Endodermal cell (in vitro differentiated cells): ENCODE results near the gene RREB1. TPM values are rescaled to one million over a fixed set of nuclear protein-coding genes. Genes with fewer than 3 reads are reported as not detected.

ENCODE experiments used
- DNase-seq: peaks from one replicate; pipeline ENCODE4 v3.0.0-alpha.2; 2017
- H3K27ac ChIP-seq: 2 replicates; pipeline ENCODE4 v1.5.1; 2013; ENCODE audit warnings: mild to moderate bottlenecking, low read depth, low read length, moderate library complexity
- H3K27me3 ChIP-seq: 2 replicates; pipeline ENCODE4 v1.6.1; 2013; ENCODE audit warnings: mild to moderate bottlenecking, low read length, moderate library complexity; ENCODE audit not compliant: insufficient read depth, control insufficient read depth, poor library complexity, severe bottlenecking
- H3K36me3 ChIP-seq: 2 replicates; pipeline ENCODE4 v1.7.0; 2013; ENCODE audit warnings: mild to moderate bottlenecking, low read length, moderate library complexity; ENCODE audit not compliant: control insufficient read depth, insufficient read depth
- H3K4me1 ChIP-seq: one replicate; pipeline ENCODE4 v1.7.0; 2013; ENCODE audit warnings: low read length; ENCODE audit not compliant: control insufficient read depth, insufficient read depth
- H3K4me3 ChIP-seq: 2 replicates; pipeline ENCODE4 v1.5.1; 2013; ENCODE audit warnings: mild to moderate bottlenecking, low read length, moderate library complexity
- H3K9ac ChIP-seq: 2 replicates; pipeline ENCODE4 v1.6.1; 2013; ENCODE audit warnings: mild to moderate bottlenecking, low read length, moderate library complexity; ENCODE audit not compliant: poor library complexity, severe bottlenecking; ENCODE audit errors: extremely low read depth
- H3K9me3 ChIP-seq: 2 replicates; pipeline ENCODE4 v1.6.1; 2013; ENCODE audit warnings: mild to moderate bottlenecking, low read length, moderate library complexity; ENCODE audit not compliant: control insufficient read depth
- H3K27ac Mint-ChIP-seq: 2 replicates; pipeline ENCODE4 v1.8.0; 2020; ENCODE audit warnings: mixed read lengths
- H3K27me3 Mint-ChIP-seq: 2 replicates; pipeline ENCODE4 v1.8.0; 2021; ENCODE audit warnings: mild to moderate bottlenecking, mixed read lengths; ENCODE audit not compliant: insufficient read depth
- H3K36me3 Mint-ChIP-seq: 2 replicates; pipeline ENCODE4 v1.8.0; 2020; ENCODE audit warnings: low read depth, mixed read lengths
- H3K4me1 Mint-ChIP-seq: 2 replicates; pipeline ENCODE4 v1.8.0; 2020; ENCODE audit warnings: mixed read lengths
- H3K4me3 Mint-ChIP-seq: 2 replicates; pipeline ENCODE4 v1.8.0; 2020; ENCODE audit warnings: mild to moderate bottlenecking, moderate library complexity, mixed read lengths
- H3K9me3 Mint-ChIP-seq: 2 replicates; pipeline ENCODE4 v1.8.0; 2020; ENCODE audit warnings: mild to moderate bottlenecking, mixed read lengths
- WGBS, 2 experiments: methylation state at CpG; one replicate each; pipeline versions ENCODE4 v1.1.5 to v1.1.7; 2013; ENCODE audit warnings: missing lambda C conversion rate in 2 of 2, mixed read lengths in 1 of 2; ENCODE audit not compliant: insufficient coverage in 1 of 2, insufficient read length in 1 of 2; 5-methylcytosine and 5-hydroxymethylcytosine counted together
- total RNA-seq, 2 donors: library from RNA; stranded (reverse); fragmentation: NEBNext Ultra II Directional in 1 of 2; extraction: Animal tissue kit (Norgen Biotek cat#: 25700) in 1 of 2; gene quantifications; 2 replicates in 1 of 2; 3 replicates in 1 of 2; pipeline ENCODE4 v1.2.1, GENCODE V29; 2021
- TF ChIP-seq, protein P1 (sequence below): fragments of 200-600 bp; sonication (generic); conservative IDR thresholded peaks from 2 replicates; pipeline ENCODE4 v1.5.0; 2021; ENCODE audit warnings: antibody characterized with exemption, mild to moderate bottlenecking

The RREB1 gene
- total RNA-seq, 2 donors from 2014 or later = 51.2 to 64.3 TPM

DNA sequence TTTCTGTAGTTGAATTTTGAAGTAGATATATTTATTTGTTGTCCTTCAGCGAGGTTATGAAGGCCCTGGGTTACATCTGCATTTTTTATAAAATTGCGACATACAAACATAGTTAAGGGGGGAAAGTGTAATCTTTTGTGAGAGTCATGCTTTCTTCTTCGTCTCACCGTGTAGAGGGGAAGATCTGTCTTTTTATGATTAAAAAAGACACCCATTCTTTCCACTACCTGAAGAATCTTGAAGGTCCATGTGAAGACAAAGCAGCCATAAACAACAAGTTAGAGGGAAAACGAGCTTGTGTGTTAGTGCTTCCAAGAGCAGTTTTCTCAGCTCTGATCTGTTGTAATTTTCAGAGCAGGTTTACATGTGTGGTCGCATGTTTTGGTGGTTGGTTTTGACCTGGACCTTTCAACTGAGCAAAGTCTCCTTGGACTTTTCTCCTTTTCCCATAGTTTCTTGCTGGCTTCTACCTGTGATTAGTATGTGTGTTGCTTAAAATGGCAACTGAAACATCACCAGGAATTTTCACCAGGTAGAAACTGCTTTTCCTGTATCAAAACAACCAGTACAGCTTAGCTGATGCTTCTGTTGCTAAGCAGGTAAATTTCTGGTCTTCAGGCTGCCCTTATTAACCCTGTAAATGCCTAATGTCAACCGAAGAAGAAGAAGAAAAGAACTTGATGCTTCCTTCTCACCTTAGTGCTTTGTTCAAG, 37.3 kb downstream of the RREB1 start:
- 77 to 82% methylated on average over 4 to 7 of the region's 7 CpGs for WGBS, 2 experiments
- Mint-ChIP-seq H3K4me1 (peaks cover 60% of the 10 kb centered on the region), H3K4me3 (peak overlapping the region; percentile 2), H3K27ac (peak overlapping the region; percentile 78), H3K9me3 (no peaks in the 10 kb centered on the region), H3K36me3 (no peaks in the 10 kb centered on the region), H3K27me3 (no peaks in the 10 kb centered on the region)
- Histone ChIP-seq H3K36me3 (no peaks in the 10 kb centered on the region), H3K4me1 (peaks cover 32% of the 10 kb centered on the region), H3K9me3 (no peaks in the 10 kb centered on the region), H3K4me3 (no peak overlapping the region), H3K9ac (no peak overlapping the region), H3K27ac (no peak overlapping the region), H3K27me3 (no peaks in the 10 kb centered on the region)
- TF ChIP-seq, protein P1, sequence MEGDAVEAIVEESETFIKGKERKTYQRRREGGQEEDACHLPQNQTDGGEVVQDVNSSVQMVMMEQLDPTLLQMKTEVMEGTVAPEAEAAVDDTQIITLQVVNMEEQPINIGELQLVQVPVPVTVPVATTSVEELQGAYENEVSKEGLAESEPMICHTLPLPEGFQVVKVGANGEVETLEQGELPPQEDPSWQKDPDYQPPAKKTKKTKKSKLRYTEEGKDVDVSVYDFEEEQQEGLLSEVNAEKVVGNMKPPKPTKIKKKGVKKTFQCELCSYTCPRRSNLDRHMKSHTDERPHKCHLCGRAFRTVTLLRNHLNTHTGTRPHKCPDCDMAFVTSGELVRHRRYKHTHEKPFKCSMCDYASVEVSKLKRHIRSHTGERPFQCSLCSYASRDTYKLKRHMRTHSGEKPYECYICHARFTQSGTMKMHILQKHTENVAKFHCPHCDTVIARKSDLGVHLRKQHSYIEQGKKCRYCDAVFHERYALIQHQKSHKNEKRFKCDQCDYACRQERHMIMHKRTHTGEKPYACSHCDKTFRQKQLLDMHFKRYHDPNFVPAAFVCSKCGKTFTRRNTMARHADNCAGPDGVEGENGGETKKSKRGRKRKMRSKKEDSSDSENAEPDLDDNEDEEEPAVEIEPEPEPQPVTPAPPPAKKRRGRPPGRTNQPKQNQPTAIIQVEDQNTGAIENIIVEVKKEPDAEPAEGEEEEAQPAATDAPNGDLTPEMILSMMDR = no peak
- peak; percentile 45 for DNase-seq

GRCh38 chr6:7145585-7145884, 37.8 kb downstream of the RREB1 start:
- no peaks in the 10 kb centered on the region for H3K9me3 Mint-ChIP-seq
- H3K4me1 Mint-ChIP-seq = peaks cover 61% of the 10 kb centered on the region
- no peaks in the 10 kb centered on the region for H3K9me3 ChIP-seq
- no peaks in the 10 kb centered on the region for H3K36me3 Mint-ChIP-seq
- no peaks in the 10 kb centered on the region for H3K27me3 Mint-ChIP-seq
- H3K27ac ChIP-seq = no peak overlapping the region
- peak overlapping the region; percentile 2 for H3K4me3 Mint-ChIP-seq
- H3K4me3 ChIP-seq = no peak overlapping the region
- DNase-seq = no peak
- TF ChIP-seq, protein P1 = no peak
- H3K4me1 ChIP-seq = peaks cover 29% of the 10 kb centered on the region
- H3K36me3 ChIP-seq = no peaks in the 10 kb centered on the region
- WGBS, 2 experiments = 80 to 85% methylated on average over 1 to 3 of the region's 3 CpGs
- no peak overlapping the region for H3K9ac ChIP-seq
- no peaks in the 10 kb centered on the region for H3K27me3 ChIP-seq
- peak overlapping the region; percentile 78 for H3K27ac Mint-ChIP-seq

GRCh38 chr6:7145885-7146828, 38.4 kb downstream of the RREB1 start:
- TF ChIP-seq, protein P1 = no peak
- peak; percentile 62 for DNase-seq
- Mint-ChIP-seq H3K9me3 (no peaks in the 10 kb centered on the region), H3K36me3 (no peaks in the 10 kb centered on the region), H3K4me3 (peak overlapping the region; percentile 9), H3K27me3 (no peaks in the 10 kb centered on the region), H3K4me1 (peaks cover 66% of the 10 kb centered on the region), H3K27ac (peak overlapping the region; percentile 78)
- Histone ChIP-seq H3K4me1 (peaks cover 31% of the 10 kb centered on the region), H3K36me3 (no peaks in the 10 kb centered on the region), H3K9ac (no peak overlapping the region), H3K4me3 (no peak overlapping the region), H3K9me3 (no peaks in the 10 kb centered on the region), H3K27ac (peak overlapping the region; percentile 13), H3K27me3 (no peaks in the 10 kb centered on the region)
- 72 to 74% methylated on average over 14 to 19 of the region's 19 CpGs for WGBS, 2 experiments
